Measurements from ENCODE around the gene SLC25A5.
"Not testable (repeated sequence)": the region's sequence is repeated elsewhere in the genome, so short reads cannot be mapped to it uniquely, and the experiment has no call there.

SLC25A5 gene

DNA sequence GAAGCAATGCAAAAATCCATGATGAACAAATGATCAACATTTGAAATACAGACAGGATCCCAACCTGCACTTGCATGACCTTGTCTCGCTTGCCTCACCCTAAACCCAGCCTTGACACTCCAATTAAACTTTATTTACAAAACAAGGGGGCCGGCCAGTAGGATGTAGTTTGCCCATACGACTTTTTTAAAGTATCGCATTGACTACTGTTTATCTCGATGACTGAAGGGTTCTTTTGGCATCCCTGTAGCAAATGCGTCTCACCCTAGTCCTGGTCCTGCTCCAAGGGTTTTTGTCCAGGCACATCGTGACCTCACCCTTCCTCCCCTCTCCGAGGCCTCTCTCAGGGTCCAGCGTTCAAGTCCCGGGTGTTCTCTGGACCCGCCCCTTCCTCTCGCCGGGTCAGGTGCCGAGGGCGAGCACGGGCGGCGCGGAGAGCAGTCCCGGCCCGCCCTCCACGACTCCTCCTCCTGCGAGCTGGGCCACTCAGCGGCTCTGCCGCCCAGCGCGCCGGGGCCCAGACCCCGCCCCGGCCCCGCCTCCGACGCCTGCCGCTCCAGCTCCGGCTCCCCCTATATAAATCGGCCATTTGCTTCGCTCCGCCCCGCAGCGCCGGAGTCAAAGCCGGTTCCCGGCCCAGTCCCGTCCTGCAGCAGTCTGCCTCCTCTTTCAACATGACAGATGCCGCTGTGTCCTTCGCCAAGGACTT is at the start of gene SLC25A5:
Gene SLC25A5, plus strand, starts transcription at position 603 of the 709 bp plus-strand sequence. Its CDS starts 72 bp downstream, at position 675.
- peak; percentile 64 to 97 (median 78) for DNase-seq
- intact Hi-C loops (cut with DNase I): no loop called here

DNA sequence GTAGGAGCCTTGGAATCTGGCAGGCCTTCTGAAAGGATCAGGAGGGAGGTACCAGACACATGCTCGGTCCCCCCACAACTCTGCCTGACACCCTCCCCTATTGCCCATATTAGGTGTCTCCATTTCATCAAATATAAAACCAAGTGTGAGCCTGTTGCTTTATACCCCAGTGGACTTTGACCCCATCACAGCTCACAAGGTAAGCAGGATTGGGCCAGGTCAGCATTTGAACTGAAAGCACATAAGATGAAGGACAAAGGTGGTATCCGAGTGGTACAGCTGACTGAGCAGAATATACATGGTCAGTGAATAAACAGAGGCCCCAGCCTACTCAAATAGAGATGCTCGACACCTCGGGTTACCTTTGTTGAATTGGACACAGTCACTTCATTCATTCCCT is 49.1 kb upstream of the SLC25A5 start:
- DNase-seq: no peak
- intact Hi-C loops (cut with DNase I): no loop called here

DNA sequence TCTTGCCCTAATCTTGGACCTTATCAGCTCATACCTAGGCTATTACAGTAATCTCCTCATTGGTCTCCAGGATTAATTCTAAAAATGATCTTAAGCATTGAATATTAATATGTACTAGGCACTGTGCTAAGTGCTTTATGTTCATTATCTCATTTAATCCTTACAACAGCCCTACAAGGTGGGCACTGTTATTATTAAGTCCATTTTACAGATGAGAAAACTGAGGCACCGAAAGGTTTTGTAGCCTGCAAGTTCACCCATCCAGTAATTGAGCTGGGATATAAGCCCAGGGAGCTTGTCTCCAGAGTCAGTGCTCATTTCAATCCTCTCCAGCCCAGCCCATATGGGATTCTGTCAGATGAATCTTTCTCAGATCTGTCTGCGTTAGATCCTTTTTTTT is 48.3 kb upstream of the SLC25A5 start:
- intact Hi-C loops (cut with DNase I): no loop called here
- no peak for DNase-seq

DNA sequence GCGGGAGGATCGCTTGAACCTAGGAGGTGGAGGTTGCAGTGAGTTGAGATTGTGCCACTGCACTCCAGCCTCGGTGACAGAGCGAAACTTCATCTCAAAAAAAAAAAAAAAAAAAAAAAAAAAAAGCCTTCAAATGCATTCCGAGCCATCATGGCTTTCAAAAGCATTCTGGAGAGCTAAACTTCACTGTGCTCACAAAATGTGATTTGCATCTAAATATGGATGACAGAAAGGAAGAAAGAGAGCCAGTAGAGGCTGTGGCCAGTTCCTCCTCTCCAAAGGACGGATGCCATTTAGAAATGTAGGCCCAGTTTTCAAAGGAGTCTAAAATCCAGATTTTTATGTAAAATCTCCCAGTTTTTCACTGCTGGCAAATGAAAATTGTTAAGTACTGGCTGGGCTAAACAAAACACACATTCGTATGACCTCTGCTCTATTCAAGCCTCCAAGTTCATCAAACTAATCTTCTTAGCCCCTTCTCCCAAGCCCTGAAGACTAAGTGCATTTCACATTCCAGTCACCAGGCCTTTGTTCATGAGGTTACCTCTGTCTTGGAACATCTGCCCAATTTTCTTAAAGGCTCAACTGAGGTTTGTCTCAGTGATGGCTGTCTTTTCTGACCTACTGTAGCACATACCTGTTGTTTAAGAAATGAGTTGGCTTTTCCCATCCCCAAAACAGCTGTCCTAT is 47.1 kb upstream of the SLC25A5 start:
- no peak for DNase-seq
- intact Hi-C loops (cut with DNase I): no loop called here

DNA sequence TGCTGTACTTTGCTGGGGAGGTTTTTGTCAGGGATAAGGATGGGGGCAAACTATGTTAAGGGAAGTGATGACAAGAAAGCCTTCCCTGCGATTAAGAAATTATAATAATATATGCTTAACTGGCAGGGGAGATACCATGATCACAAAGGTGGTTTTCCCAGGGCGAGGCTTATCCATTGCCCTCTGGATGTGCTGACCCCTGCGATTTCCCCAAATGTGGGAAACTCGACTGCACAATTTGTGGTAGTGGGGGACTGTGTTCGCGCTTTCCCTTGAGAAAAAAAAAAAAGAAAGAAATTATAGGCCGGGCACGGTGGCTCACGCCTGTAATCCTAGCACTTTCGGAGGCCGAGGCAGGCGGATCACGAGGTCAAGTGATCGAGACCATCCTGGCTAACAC is 44.6 kb upstream of the SLC25A5 start:
- intact Hi-C loops (cut with DNase I): no loop called here
- DNase-seq: no peak

DNA sequence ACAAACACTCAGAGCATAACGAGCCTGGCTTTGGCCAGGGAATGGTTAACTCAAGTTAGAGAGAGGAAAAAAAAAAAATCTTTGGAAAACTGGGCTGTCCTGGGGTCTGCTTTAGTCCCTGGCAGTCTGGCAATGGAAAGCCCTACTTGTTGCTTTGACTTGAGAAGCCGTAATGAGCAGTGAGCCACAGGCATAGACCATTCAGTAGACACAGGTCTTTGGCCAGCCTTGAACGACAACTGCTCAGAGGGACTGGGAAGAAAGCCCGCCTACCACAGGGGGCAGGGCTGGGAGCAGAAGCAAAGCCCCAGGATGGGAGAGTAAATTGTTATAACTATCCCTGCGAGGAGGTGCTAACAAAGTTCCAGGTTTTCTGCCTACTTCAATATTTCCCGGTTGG is 43.2 kb upstream of the SLC25A5 start:
- DNase-seq: peak in 1 of 10 donors; percentile 12
- intact Hi-C loops (cut with DNase I): no loop called here

DNA sequence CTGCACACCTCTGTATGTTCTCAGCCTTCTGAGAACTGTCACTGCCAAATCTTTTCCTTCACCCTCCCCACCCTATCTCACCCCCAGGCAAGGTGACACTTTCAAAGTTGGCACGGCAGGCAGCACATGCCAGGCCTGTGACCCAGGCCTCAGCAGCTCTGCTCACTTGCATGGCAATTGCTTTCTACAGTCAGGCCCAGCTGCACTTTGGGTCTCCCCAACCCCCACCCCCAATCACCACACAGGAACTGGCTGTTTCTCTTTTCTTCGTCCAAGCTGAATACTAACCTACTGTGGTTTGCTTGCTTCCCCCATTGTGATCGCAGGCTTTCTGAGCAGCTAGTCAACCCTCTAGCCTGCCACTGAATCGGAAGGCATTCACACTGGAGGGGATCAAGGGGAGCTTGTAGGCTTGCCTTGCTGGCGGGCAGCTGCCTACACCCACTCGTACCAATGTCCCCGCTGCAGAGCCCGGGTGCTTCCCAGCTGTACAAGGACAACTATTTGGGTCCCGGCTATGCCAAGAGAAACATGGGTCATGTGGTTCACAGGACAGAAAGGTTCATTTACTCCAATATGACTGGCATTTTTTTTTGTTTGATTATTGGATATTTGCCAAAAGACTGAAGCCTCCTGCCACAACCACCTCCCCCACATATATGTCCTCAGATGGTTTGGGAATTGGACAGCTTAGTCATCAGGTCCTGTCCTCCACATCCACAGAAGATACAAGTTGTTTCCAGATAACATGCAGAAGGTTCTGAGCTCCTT is 41.0 kb upstream of the SLC25A5 start:
- peak in 4 of 10 donors; percentile 3 to 15 (median 8) for DNase-seq
- intact Hi-C loops (cut with DNase I): no loop called here

DNA sequence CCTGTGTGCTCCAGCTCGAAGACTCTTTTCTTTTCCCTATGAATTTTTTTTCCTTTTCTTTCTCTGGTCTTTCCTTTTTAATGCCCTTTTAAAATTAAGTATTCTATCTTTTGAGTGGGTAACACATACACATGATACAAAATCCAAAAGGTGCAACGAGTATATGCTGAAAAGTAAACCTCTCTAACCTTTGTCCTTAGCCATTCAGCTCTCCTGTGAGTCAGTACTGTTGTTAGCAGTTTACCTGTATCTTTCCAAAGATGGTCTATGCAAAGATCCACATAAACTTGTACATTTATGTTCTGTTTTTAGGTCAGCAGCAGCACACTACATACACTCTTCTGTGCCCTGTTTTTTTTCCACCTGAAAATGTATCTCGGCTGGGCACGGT is 40.5 kb upstream of the SLC25A5 start:
- DNase-seq: no peak
- intact Hi-C loops (cut with DNase I): no loop called here

DNA sequence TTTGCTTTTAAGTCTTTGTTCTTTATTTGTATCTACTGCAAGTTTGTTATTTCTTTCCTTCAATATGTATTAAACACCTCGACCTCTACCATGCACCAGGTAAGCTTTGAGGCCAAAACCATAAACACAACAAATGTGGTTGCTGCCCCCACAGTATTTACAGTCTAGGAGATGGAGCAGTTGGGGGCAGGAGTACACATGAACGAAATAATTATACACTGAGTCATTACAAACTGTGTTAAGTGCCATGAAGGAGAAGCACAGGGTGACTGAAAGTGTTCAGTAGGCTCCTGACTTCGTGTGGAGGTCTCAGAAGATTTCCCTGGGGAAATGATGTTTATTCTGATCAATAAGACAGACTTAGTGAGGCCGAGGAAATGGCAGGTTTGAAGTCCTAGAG is 38.8 kb upstream of the SLC25A5 start:
- intact Hi-C loops (cut with DNase I): no loop called here
- no peak for DNase-seq

DNA sequence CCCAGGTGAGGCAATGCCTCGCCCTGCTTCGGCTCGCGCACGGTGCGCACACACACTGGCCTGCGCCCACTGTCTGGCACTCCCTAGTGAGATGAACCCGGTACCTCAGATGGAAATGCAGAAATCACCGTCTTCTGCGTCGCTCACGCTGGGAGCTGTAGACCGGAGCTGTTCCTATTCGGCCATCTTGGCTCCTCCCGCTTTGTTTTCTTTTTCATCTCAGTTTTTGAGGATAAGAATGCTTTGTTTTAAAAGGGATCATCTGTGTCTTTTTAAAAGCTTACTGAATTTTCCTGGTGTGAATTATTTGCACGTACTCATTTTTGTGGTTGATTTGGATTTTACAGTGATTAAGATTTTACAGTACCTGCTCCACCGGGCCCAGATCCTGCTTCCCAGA is 26.9 kb upstream of the SLC25A5 start:
- DNase-seq; intact Hi-C loops (cut with DNase I): not testable (repeated sequence)

DNA sequence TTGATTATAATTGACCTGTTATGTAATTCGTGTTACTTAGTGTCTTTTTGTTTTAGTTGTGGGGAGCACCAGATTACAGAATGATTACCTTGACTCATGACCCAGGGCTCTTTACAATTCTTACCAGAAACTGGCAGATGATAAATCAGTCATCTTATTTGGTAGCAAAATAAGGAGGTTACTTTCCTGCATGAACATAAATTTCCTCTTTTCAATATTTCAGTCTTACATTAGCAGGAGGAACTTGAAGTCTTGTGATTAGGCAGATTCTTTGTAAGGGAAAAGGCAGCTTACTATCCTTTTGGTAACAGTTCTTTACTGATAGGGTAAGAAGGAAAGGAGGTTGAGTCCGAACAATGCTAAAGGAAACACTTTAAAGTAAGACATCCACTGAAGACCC is 26.0 kb upstream of the SLC25A5 start:
- intact Hi-C loops (cut with DNase I): no loop called here
- DNase-seq: no peak

DNA sequence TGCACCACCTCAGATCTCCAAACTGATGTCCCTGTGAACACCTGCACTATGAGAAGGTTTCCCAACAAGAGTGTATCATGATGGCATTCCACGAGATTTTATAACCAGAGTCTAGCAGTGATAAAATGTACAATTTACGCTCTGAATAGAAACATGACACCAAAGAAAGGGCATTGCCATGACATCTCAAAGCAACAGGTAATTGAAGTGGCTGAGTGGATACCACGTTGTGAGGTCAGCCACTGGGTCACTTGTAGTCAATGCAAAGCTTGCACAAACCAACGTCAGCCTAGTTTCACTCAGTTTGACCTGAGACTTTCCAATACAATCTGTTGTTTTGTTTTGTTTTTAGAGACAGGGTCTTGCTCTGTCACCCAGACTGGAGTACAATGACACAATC is 15.0 kb upstream of the SLC25A5 start:
- no peak for DNase-seq
- intact Hi-C loops (cut with DNase I): no loop called here

DNA sequence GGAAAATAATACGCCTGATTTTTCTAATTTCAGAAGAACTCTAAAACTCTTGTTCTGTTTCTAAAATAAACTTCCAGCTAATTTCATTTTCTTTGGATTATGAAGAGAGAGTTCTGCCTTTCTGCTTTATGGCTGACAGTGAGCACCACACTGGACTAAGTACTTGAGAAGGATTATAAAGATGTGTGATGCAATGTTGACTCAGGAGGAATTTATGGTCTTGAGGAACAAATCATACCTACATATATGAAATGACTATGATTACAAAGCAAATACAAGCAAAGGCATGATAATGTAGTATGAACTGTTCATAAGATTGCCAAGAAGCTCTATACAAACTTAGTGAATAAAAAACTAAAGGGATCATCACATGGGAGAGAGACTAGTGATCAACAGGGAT is 13.0 kb upstream of the SLC25A5 start:
- no peak for DNase-seq
- intact Hi-C loops (cut with DNase I): no loop called here

DNA sequence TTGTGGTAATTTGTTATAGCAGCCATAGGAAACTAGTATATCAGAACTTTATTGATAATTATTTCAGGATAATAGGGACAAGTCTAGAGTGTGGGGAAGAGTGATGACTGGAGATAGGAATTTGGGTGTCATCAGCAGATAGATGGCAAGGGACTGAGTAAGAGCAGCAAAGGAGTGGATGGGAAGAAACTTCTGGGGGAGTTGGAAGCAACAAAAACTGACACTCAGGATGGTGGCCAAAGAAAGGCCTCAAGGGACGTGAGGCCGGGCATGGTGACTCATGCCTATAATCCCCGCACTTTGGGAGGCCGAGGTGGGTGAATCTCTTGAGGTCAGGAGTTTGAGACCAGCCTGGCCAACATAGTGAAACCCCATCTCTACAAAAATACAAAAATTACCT is 9.1 kb upstream of the SLC25A5 start:
- no peak for DNase-seq
- intact Hi-C loops (cut with DNase I): no loop called here

DNA sequence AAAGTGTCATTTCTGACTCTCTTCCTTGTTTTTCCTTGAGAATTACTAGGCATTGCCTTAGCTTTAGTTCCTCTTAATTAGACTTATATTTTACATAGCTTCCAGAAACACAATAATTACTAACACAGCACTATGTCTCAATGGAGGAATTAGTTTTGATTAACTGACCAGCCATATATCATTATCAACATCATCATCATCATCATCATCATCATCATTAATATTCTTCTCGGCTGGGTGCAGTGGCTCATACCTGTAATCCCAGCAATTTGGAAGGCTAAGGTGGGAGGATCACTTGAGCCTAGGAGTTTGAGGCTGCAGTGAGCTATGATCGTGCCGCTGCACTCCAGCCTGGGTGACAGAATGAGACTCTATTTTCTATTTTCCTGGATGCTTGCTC is 2.7 kb upstream of the SLC25A5 start:
- intact Hi-C loops (cut with DNase I): no loop called here
- no peak for DNase-seq

DNA sequence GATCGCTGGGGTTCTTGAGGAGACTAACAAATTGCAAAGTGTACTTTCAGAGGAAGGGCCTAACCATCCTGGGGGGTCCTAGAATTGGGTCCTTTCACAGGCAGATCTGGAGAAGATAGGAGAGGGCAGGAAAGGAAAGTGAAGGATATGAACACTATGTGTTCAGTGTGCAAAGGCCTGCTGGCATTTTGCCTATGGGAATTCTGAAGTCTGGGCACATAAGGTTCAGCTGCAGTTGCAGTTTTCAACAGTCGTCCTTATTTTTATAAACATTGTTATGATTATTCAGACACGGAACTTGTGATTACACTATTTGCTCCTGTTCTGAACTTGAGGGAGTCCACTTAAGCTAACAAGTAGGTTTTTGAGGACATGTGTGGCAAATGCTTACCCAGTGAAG is 1.3 kb upstream of the SLC25A5 start:
- intact Hi-C loops (cut with DNase I): no loop called here
- no peak for DNase-seq

DNA sequence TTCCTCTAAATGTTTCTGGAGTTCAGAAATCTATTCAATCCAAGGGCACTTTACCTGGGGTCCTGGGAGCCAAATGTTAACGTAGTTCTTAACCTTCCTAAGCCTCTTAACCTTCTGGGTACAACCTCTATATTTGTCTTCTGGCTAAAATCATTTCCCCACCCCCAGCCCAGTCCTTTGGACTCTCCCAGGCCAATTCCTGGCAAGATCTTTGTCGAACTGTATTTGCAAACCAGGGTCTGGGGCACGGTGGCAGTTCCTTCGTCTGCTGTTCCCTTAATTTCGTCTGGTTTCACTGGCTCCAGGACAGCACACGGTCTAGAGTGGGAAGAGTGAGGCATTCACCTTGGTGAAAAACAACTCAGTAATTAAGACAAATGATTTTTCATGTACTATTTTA is 811 bp upstream of the SLC25A5 start:
- intact Hi-C loops (cut with DNase I): no loop called here
- no peak for DNase-seq

DNA sequence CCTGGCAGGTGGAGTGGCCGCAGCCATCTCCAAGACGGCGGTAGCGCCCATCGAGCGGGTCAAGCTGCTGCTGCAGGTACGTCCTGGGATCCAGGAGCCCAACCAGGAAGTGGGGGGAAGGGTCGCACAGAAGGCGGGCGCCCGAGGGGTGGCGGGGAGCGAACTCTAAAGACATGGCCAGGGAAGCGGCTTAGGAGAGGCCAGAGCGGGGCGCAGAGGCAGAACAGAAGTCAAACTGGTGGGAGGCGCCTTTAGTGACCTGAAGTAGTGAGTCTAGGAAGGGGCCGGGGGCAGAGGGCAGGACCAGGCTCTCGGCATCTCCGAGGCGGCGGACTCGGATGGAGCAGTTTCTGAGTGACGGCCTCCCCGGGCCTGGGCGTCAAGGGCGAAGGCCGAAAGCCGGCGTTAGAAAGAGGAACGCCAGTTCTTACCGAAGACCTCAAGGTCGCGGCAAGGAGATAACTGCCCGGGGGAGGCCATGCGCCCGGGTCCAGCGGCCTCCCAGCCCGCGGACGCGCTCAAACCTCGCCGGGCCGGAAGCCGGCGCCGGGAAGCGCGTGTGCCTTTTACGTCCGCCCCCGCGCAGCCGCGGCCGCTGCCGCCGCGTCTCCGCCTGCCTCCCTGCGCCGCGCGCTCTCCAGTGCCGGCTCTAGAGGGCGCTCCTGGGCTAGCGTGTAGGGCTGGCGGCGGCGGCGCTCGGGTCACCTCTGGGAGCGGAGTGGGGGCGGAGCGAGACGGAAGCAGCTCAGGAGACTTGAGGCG is 488 bp downstream of the SLC25A5 start:
- peak; percentile 69 to 97 (median 83) for DNase-seq
- intact Hi-C loops (cut with DNase I): no loop called here

DNA sequence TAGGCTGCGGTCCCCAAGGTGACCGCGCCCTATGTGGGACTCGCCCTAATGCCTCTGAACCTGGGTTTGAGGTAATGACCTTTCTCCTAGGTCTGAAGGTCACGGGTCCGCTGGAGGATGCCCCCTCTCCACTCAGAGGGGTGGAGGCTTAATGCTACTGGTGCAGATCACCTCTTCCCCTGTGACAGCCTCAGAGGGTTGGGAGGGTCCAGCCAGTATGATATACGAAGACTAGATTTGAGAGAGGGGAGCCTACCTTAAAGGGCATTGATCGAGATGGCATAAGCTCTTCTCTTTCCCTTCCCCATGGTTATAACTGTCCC is 1.0 kb downstream of the SLC25A5 start:
- DNase-seq: no peak
- intact Hi-C loops (cut with DNase I): no loop called here

DNA sequence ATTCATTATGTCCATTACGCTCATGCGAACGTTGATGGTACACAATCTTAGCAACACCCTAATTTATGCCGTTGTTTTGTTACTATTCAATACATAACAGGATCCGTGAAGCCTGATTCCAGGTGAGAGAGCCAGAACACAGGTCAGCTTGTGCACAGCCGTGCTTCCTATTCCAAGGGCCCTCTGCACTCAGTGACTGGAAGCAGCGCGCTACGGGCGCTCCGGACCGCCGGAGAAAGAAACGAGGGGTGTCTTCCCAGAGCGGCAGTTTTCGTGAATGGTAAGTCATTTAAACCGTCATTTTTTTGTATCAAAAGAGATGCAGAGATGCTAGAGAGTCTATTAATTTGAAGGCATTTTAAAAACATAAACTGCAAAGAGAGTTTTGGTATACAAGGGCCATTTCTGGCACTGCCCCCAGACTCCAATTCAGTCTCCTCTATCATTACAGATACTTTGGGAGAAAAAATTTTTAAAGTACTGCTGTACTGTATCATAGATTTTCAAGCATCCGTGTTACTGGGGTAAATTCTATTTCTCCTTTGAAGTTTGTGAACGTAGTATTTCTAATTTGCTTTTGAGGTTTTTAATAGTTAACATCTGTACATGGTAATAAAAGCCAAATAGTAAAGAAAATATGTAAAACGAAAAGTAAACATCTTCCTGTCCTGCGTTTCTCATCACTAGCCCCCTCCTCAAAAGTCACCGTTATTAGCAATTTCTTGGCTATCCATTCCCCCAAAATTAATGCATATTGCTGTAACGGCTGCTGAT is 6.6 kb downstream of the SLC25A5 start:
- intact Hi-C loops (cut with DNase I): no loop called here
- DNase-seq: no peak

Data from posterior cingulate gyrus (tissue), 11 donors.